PC-9 (cell line): ENCODE results near the gene AIG1. TPM values are rescaled to one million over a fixed set of nuclear protein-coding genes. Genes with fewer than 3 reads are reported as not detected.

Experiments
- BruUV-seq: library from RNA; stranded (reverse); fragments of 400-500 nt; replicated peaks from 2 replicates; lab custom pipeline; 2021; lab: Mats Ljungman, UMichigan
- CTCF ChIA-PET: fragments of 300-600 bp; sonication (Branson Sonifier 250); formaldehyde crosslinking; loops from one replicate; lab custom pipeline; 2022; ENCODE audit warnings: antibody characterized with exemption; lab: Charles Lee
- POLR2A ChIA-PET: fragments of 300-600 bp; sonication (Branson Sonifier 250); formaldehyde crosslinking; loops from one replicate; lab custom pipeline; 2022; ENCODE audit warnings: antibody characterized with exemption; ENCODE audit not compliant: unreplicated experiment; lab: Charles Lee
- DNase-seq, 2 experiments: peaks; one replicate each; pipeline versions ENCODE4 v3.0.0 to v3.0.0-alpha.2; 2015 to 2022; ENCODE audit warnings: mixed read lengths in 1 of 2
- H2AFZ ChIP-seq: fragments of 200-600 bp; sonication (generic); 2 replicates; pipeline ENCODE4 v1.8.1; 2017; ENCODE audit warnings: antibody characterized with exemption
- H3F3A ChIP-seq: fragments of 200-600 bp; sonication (generic); 2 replicates; pipeline ENCODE4 v1.8.1; 2017; ENCODE audit warnings: antibody characterized with exemption, mild to moderate bottlenecking, low read depth; ENCODE audit not compliant: insufficient read depth
- H3K27ac ChIP-seq: fragments of 200-600 bp; sonication (generic); 2 replicates; pipeline ENCODE4 v1.6.1; 2016; ENCODE audit warnings: mixed run types
- H3K27me3 ChIP-seq: fragments of 200-600 bp; sonication (generic); 2 replicates; pipeline ENCODE4 v1.6.1; 2016; ENCODE audit warnings: low read depth, mixed run types; ENCODE audit not compliant: insufficient read depth
- H3K36me3 ChIP-seq: fragments of 200-600 bp; sonication (generic); 2 replicates; pipeline ENCODE4 v1.6.1; 2016; ENCODE audit warnings: low read depth, mixed run types
- H3K4me1 ChIP-seq: fragments of 200-600 bp; sonication (generic); replicated peaks from 2 replicates; pipeline ENCODE4 v1.6.1; 2016; ENCODE audit warnings: mixed run types; ENCODE audit not compliant: insufficient read depth
- H3K4me2 ChIP-seq: fragments of 200-600 bp; sonication (generic); 2 replicates; pipeline ENCODE4 v1.6.1; 2017; ENCODE audit warnings: mixed run types
- H3K4me3 ChIP-seq: fragments of 200-600 bp; sonication (generic); 2 replicates; pipeline ENCODE4 v1.6.1; 2016; ENCODE audit warnings: mixed run types
- H3K79me2 ChIP-seq: fragments of 200-600 bp; sonication (generic); 2 replicates; pipeline ENCODE4 v1.6.1; 2017; ENCODE audit warnings: low read depth, mixed run types
- H3K9me2 ChIP-seq: fragments of 200-600 bp; sonication (generic); 2 replicates; pipeline ENCODE4 v1.8.1; 2017; ENCODE audit warnings: mild to moderate bottlenecking; ENCODE audit not compliant: insufficient read depth
- H3K9me3 ChIP-seq: fragments of 200-600 bp; sonication (generic); 2 replicates; pipeline ENCODE4 v1.8.1; 2016; ENCODE audit warnings: low read depth; ENCODE audit not compliant: insufficient read depth
- H4K20me1 ChIP-seq: fragments of 200-600 bp; sonication (generic); 2 replicates; pipeline ENCODE4 v1.8.1; 2017; ENCODE audit not compliant: insufficient read depth
- CTCF ChIP-seq: fragments of 200-600 bp; sonication (generic); conservative IDR thresholded peaks from 2 replicates; pipeline ENCODE4 v1.6.1; 2017; ENCODE audit warnings: mixed run types, antibody characterized with exemption, mild to moderate bottlenecking, moderate library complexity
- EZH2 ChIP-seq: fragments of 200-600 bp; sonication (generic); IDR thresholded peaks from 2 replicates; pipeline ENCODE4 v1.8.0; 2017; ENCODE audit warnings: antibody characterized with exemption, low read depth
- intact Hi-C: fragments of 100-400 bp; cut with micrococcal nuclease; formaldehyde crosslinking; loops from one replicate; pipeline ENCODE4 v1.10.0; 2022; ENCODE audit not compliant: unreplicated experiment
- total RNA-seq: library from RNA; stranded (reverse); gene quantifications from 2 replicates; pipeline ENCODE4 v1.2.3, GENCODE V29; 2021

Gene AIG1
- total RNA-seq, 1 experiment from 2014 or later: 37.7 TPM

- H3K4me1 ChIP-seq: peaks cover 2% of the 10 kb centered on the region; the same call in 1 of the 2 replicates
- no peaks in the 10 kb centered on the region for H3F3A ChIP-seq
- intact Hi-C loops: no loop called here
- no peaks in the 10 kb centered on the region for H3K27me3 ChIP-seq
- POLR2A ChIA-PET: no interaction called here
- no peak overlapping the region for H2AFZ ChIP-seq
- H3K79me2 ChIP-seq: no peaks in the 10 kb centered on the region
- no peak overlapping the region for H3K4me2 ChIP-seq
- DNase-seq: no peak
- TF ChIP-seq EZH2 (no peak), CTCF (no peak)
- H4K20me1 ChIP-seq: no peaks in the 10 kb centered on the region
- no peaks in the 10 kb centered on the region for H3K9me2 ChIP-seq
- H3K36me3 ChIP-seq: no peaks in the 10 kb centered on the region
- CTCF ChIA-PET: no interaction called here
- no peaks in the 10 kb centered on the region for H3K9me3 ChIP-seq
- H3K4me3 ChIP-seq: no peak overlapping the region
- BruUV-seq: no TSS peak
- no peak overlapping the region for H3K27ac ChIP-seq
Observed at GRCh38 chr6:143390278-143390677, 329.6 kb downstream of the AIG1 start.

Other genes starting within 250 kb of the AIG1 start
- gene HIVEP2, start 115.7 kb upstream of the AIG1 start, total RNA-seq: 10.3 and 12.4 TPM in 2 replicates